Measurements from ENCODE around the gene GORASP1. TPM values are rescaled to one million over a fixed set of nuclear protein-coding genes. Genes with fewer than 3 reads are reported as not detected.

Gene GORASP1
- total and polyA plus RNA-seq, 2 of the 13 experiments (the other 11 are each of a cell fraction or from before 2014, with no cell fraction given): 36.4 to 39.8 TPM

DNA sequence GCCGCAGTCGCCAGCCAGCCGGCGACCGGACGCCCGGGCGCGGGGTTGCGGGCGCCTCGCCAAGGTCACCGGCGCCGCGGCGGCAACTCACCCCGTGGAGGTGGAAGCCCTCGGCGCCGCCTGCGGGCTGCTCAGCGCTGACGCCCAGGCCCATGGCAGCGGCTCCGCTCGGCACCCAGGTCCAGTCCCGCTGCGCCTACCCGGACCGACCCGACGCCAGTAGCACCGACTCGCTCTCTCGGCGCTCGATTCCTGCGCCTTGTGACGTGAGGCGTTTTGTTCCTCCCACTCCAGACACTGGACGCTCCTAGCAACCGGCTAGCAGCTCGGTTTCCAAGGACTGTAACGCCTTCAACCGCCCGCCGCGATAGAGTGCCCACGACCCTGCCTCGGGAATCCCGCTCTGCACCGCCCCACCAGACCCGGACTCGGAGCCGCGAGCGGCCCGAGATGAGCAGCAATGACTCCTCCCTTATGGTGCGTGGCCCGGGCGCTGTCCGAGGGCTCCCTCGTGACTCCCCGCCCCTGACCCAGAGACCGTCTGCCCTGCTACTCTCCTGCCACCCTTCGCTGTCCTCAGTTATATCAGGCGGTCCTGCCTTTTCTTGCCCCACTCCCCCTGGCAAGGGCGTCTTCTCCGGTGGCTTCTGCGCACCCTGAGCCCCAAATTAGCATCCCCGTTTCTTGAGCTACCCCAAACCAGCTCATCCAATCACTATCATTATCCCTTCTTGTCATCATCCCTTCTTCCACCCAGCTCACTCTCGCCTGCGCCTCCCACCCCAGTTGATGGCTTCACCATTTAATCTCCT lies at the start of gene GORASP1, which contains the start of gene TTC21A (continued):
- TF ChIP-seq KLF16 (CRISPR knock-in tag; IDR thresholded peaks at IDR 0.05) (peak in 1 of 2 experiments; percentile 42; a peak in 1 of 4 replicates), ZBTB7A (CRISPR knock-in tag; IDR thresholded peaks at IDR 0.05) (no peak), NCOR1 (IDR thresholded peaks at IDR 0.05; ENCODE audit: borderline replicate concordance, low read length) (no peak), ZNF333 (CRISPR knock-in tag; IDR thresholded peaks at IDR 0.05; ENCODE audit: borderline replicate concordance) (no peak), MTF2 (CRISPR knock-in tag; IDR thresholded peaks at IDR 0.05; ENCODE audit: borderline replicate concordance) (no peak), SPEN (CRISPR knock-in tag; IDR thresholded peaks at IDR 0.05; ENCODE audit: low read depth) (peak; percentile 41; the same call in 1 of the 2 replicates), JUNB (CRISPR knock-in tag; IDR thresholded peaks at IDR 0.05; ENCODE audit: borderline replicate concordance) (no peak), SKI (IDR thresholded peaks at IDR 0.05; ENCODE audit: partially characterized antibody) (peak; percentile 68), POLR2A (IDR thresholded peaks at IDR 0.05; ENCODE audit: insufficient read depth in 1 of 2, low read depth in 2 of 2, low read length in 2 of 2) (peak; percentile 72 to 75; a peak in 3 of 4 replicates), ZSCAN21 (CRISPR knock-in tag; IDR thresholded peaks at IDR 0.05; ENCODE audit: borderline replicate concordance) (no peak), ARNTL (CRISPR knock-in tag; IDR thresholded peaks at IDR 0.05) (peak; percentile 56; the same call in 1 of the 2 replicates), MTA3 (CRISPR knock-in tag; IDR thresholded peaks at IDR 0.05) (no peak), PAWR (CRISPR knock-in tag; IDR thresholded peaks at IDR 0.05; ENCODE audit: borderline replicate concordance) (0 out of 2 replicates have a peak, but pooled peaks have one; percentile 45), FOXC1 (CRISPR knock-in tag; IDR thresholded peaks at IDR 0.05; ENCODE audit: borderline replicate concordance) (no peak), ZNF562 (CRISPR knock-in tag; IDR thresholded peaks at IDR 0.05; ENCODE audit: borderline replicate concordance) (no peak), SP140L (CRISPR knock-in tag; IDR thresholded peaks at IDR 0.05; ENCODE audit: borderline replicate concordance) (no peak), ZNF292 (CRISPR knock-in tag; IDR thresholded peaks at IDR 0.05; ENCODE audit: borderline replicate concordance, low read depth) (0 out of 2 replicates have a peak, but pooled peaks have one; percentile 36), RXRA (CRISPR knock-in tag; IDR thresholded peaks at IDR 0.05) (no peak), TBX3 (IDR thresholded peaks at IDR 0.05; ENCODE audit: borderline replicate concordance) (no peak), ZNF570 (CRISPR knock-in tag; IDR thresholded peaks at IDR 0.05; ENCODE audit: borderline replicate concordance) (no peak), HNRNPK (IDR thresholded peaks at IDR 0.05; ENCODE audit: low read depth, low read length, poor library complexity, severe bottlenecking) (no peak), ZNF256 (CRISPR knock-in tag; conservative IDR thresholded peaks at IDR 0.05) (no peak)
- TF ChIP-seq, protein P1, sequence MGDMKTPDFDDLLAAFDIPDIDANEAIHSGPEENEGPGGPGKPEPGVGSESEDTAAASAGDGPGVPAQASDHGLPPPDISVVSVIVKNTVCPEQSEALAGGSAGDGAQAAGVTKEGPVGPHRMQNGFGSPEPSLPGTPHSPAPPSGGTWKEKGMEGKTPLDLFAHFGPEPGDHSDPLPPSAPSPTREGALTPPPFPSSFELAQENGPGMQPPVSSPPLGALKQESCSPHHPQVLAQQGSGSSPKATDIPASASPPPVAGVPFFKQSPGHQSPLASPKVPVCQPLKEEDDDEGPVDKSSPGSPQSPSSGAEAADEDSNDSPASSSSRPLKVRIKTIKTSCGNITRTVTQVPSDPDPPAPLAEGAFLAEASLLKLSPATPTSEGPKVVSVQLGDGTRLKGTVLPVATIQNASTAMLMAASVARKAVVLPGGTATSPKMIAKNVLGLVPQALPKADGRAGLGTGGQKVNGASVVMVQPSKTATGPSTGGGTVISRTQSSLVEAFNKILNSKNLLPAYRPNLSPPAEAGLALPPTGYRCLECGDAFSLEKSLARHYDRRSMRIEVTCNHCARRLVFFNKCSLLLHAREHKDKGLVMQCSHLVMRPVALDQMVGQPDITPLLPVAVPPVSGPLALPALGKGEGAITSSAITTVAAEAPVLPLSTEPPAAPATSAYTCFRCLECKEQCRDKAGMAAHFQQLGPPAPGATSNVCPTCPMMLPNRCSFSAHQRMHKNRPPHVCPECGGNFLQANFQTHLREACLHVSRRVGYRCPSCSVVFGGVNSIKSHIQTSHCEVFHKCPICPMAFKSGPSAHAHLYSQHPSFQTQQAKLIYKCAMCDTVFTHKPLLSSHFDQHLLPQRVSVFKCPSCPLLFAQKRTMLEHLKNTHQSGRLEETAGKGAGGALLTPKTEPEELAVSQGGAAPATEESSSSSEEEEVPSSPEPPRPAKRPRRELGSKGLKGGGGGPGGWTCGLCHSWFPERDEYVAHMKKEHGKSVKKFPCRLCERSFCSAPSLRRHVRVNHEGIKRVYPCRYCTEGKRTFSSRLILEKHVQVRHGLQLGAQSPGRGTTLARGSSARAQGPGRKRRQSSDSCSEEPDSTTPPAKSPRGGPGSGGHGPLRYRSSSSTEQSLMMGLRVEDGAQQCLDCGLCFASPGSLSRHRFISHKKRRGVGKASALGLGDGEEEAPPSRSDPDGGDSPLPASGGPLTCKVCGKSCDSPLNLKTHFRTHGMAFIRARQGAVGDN (CRISPR knock-in tag; IDR thresholded peaks at IDR 0.05): peak; percentile 62
- TF ChIP-seq, protein P2, sequence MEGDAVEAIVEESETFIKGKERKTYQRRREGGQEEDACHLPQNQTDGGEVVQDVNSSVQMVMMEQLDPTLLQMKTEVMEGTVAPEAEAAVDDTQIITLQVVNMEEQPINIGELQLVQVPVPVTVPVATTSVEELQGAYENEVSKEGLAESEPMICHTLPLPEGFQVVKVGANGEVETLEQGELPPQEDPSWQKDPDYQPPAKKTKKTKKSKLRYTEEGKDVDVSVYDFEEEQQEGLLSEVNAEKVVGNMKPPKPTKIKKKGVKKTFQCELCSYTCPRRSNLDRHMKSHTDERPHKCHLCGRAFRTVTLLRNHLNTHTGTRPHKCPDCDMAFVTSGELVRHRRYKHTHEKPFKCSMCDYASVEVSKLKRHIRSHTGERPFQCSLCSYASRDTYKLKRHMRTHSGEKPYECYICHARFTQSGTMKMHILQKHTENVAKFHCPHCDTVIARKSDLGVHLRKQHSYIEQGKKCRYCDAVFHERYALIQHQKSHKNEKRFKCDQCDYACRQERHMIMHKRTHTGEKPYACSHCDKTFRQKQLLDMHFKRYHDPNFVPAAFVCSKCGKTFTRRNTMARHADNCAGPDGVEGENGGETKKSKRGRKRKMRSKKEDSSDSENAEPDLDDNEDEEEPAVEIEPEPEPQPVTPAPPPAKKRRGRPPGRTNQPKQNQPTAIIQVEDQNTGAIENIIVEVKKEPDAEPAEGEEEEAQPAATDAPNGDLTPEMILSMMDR (CRISPR knock-in tag; IDR thresholded peaks at IDR 0.05): no peak
